ENCODE data around the gene MYO7A. TPM values are rescaled to one million over a fixed set of nuclear protein-coding genes. Genes with fewer than 3 reads are reported as not detected.
A peak's percentile ranks its signal among the peaks of the same experiment; 100 is the strongest.

MYO7A gene
- total RNA-seq, 2 donors from 2014 or later, result 3.1 to 102 TPM

- 64% methylated on average over 4 of the region's 4 CpGs for WGBS
These were observed 2.4 kb upstream of the MYO7A start for GRCh38 chr11:77125695-77126094.

DNA sequence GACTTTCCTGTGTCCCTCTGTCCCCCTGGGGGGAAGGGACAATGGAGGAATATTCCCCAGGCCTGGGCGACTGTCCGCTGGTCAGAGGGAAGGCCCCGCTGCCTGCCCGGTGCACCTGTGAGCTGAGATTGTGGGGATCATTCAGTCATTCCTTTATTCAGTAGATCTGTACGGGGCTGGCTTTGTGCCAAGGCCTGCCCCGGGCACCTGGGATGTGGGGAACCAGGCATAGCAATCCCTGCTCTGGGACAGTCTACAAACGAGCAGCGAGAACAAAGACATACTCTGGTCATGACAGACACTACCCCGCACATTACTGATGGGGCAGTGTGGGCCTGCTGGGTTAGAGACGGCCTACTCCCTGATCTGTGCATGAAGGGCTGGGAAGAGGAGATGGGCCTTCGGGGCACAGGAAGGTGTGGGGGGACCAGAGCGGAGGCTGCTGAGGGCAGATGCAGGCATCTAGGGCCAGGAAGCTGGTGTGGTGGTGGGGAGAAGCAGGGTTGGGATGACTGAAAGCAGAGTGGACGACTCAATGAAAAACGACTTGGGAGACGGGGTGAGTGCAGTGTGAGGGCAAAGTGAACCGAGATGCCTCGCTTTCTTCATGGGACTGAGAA, 1.8 kb upstream of the MYO7A start:
- no peaks in the 10 kb centered on the region for H3K27me3 ChIP-seq (replicated peaks; ENCODE audit: insufficient read depth)
- no peaks in the 10 kb centered on the region for H3K9me3 ChIP-seq
- DNase-seq (ENCODE audit: low spot score), result no peak
- peaks cover 0 to 3% of the 10 kb centered on the region in 2 donors for H3K36me3 ChIP-seq
- H3K4me3 ChIP-seq, result no peak overlapping the region
- H3K4me1 ChIP-seq (replicated peaks), result no peaks in the 10 kb centered on the region
- 68% methylated on average over 17 of the region's 17 CpGs for WGBS
- H3K27ac ChIP-seq, result no peak overlapping the region
- intact Hi-C loops (cut with DNase I), result loop anchor here (5.0 kb wide), 3 partner anchors 61 to 491 kb away; no protein-coding TSS in a partner anchor
- no peak for TF ChIP-seq CTCF (IDR thresholded peaks at IDR 0.05)
- no peak for TF ChIP-seq POLR2AphosphoS5 (IDR thresholded peaks at IDR 0.05)
- TF ChIP-seq POLR2A (IDR thresholded peaks at IDR 0.05), result no peak

More at GRCh38 chr11:77125695-77126094, 2.4 kb upstream of the MYO7A start:
- intact Hi-C loops (cut with DNase I), result loop anchor here (5.0 kb wide), 3 partner anchors 62 to 492 kb away; no protein-coding TSS in a partner anchor
- TF ChIP-seq POLR2A (IDR thresholded peaks at IDR 0.05), result no peak
- Histone ChIP-seq H3K4me3 (no peak overlapping the region), H3K36me3 (peaks cover 0 to 3% of the 10 kb centered on the region in 2 donors), H3K4me1 (replicated peaks) (no peaks in the 10 kb centered on the region), H3K9me3 (no peaks in the 10 kb centered on the region), H3K27ac (no peak overlapping the region), H3K27me3 (replicated peaks; ENCODE audit: insufficient read depth) (no peaks in the 10 kb centered on the region)
- no peak for DNase-seq (ENCODE audit: low spot score)

- intact Hi-C loops (cut with DNase I), result loop anchor here (5.0 kb wide), 3 partner anchors 60 to 490 kb away; no protein-coding TSS in a partner anchor
- DNase-seq (ENCODE audit: low spot score), result no peak
- Histone ChIP-seq H3K27me3 (replicated peaks; ENCODE audit: insufficient read depth) (no peaks in the 10 kb centered on the region), H3K4me1 (replicated peaks) (no peaks in the 10 kb centered on the region), H3K27ac (no peak overlapping the region), H3K36me3 (peaks cover 0 to 3% of the 10 kb centered on the region in 2 donors), H3K4me3 (peak overlapping the region; percentile 11 to 21), H3K9me3 (no peaks in the 10 kb centered on the region)
- TF ChIP-seq CTCF (IDR thresholded peaks at IDR 0.05), result no peak
- no peak for TF ChIP-seq POLR2A (IDR thresholded peaks at IDR 0.05)
- no peak for TF ChIP-seq POLR2AphosphoS5 (IDR thresholded peaks at IDR 0.05)
- WGBS, result 17% methylated on average over 10 of the region's 10 CpGs
These were observed 1.2 kb upstream of the MYO7A start for GRCh38 chr11:77126861-77127234.

- Histone ChIP-seq H3K27ac (no peak overlapping the region), H3K36me3 (peaks cover 0 to 3% of the 10 kb centered on the region in 2 donors), H3K9me3 (no peaks in the 10 kb centered on the region), H3K4me3 (peak overlapping the region; percentile 11 to 21), H3K27me3 (replicated peaks; ENCODE audit: insufficient read depth) (no peaks in the 10 kb centered on the region), H3K4me1 (replicated peaks) (no peaks in the 10 kb centered on the region)
- no peak for DNase-seq (ENCODE audit: low spot score)
- no peak for TF ChIP-seq POLR2A (IDR thresholded peaks at IDR 0.05)
- TF ChIP-seq CTCF (IDR thresholded peaks at IDR 0.05), result peak; percentile 78 to 98 (median 92)
- TF ChIP-seq POLR2AphosphoS5 (IDR thresholded peaks at IDR 0.05), result no peak
- intact Hi-C loops (cut with DNase I), result loop anchor here (5.0 kb wide), 3 partner anchors 60 to 490 kb away; no protein-coding TSS in a partner anchor
- 2% methylated on average over 25 of the region's 27 CpGs for WGBS
These were observed 673 bp upstream of the MYO7A start for GRCh38 chr11:77127235-77127911.

DNA sequence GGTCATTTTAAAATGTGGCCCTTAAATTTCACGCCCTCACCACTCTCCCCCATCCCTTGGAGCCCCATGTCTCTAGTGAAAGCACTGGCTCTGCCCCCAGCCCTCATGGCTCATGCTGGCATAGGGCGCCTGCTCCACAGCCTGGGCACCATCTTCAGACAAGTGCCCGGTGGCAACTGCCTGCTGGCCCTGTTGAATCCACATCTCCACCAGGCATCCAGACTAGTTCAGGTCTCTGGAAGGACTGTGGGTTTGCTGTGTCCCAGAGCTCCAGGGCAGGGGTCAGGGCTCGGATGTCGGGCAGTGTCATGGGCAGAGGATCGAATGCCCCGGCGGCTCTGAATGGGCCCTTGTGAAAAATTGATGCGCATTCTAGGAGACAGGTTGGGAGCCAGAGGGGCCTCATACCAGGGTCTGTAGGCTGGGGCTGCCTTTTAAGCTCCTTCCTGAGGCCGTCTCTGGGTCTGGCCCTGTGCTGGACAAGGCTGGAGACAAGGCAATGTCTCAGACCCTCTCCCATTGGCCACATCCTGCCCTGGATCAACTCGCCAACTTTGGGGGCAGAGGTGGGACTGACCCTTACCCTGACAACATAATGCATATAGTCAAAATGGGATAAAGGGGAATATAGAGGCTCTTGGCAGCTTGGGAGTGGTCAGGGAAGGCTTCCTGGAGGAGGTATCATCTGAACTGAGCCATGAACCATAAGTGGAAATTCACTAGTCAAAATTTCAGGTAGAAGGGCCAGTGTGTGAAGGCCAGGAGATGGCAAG, 1.2 kb downstream of the MYO7A start:
- WGBS, result 88% methylated on average over 11 of the region's 11 CpGs
- Histone ChIP-seq H3K9me3 (no peaks in the 10 kb centered on the region), H3K36me3 (no peaks in the 10 kb centered on the region), H3K27ac (no peak overlapping the region), H3K27me3 (replicated peaks; ENCODE audit: insufficient read depth) (no peaks in the 10 kb centered on the region), H3K4me3 (no peak overlapping the region), H3K4me1 (replicated peaks) (no peaks in the 10 kb centered on the region)
- DNase-seq (ENCODE audit: low spot score), result no peak
- intact Hi-C loops (cut with DNase I), result loop anchor here (5.0 kb wide), 3 partner anchors 58 to 488 kb away; no protein-coding TSS in a partner anchor
- TF ChIP-seq POLR2A (IDR thresholded peaks at IDR 0.05) (no peak), POLR2AphosphoS5 (IDR thresholded peaks at IDR 0.05) (no peak), CTCF (IDR thresholded peaks at IDR 0.05) (no peak)
